Measurements from ENCODE around the gene KRTAP3-1.

KRTAP3-1 gene

DNA sequence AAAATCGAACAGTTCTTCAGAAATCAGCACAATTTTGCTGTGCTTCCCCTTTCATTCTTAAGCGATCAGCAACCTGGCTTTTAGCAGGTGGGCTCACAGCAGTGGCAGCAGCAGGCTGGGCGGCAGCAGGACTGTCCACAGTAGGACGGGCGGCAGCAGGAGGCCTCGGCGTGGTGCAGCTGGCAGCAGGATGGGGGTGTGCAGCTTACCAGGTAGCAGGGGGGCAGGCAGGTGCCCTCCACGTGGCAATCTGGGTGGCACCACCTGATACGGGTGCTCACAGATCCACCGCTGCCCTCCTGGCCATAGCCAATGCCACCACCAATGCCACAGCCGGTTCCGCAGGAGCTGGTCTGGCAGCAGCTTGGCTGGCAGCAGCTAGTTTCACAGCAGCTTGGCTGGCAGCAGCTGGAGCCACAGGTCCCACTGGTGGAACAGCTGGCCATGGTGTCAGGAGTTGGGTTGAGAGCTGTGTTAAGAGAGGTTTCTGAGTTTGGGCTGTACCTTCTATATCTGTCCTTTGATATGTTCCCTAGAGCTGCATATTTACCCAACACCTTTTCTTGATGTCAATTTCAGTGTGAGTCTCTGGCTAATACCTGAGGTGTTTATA is 20.8 kb upstream of the KRTAP3-1 start, which contains the start of gene KRTAP1-4:
TSS of gene KRTAP1-4 (minus strand) at position 563 of the 613 bp plus-strand sequence. CDS start at position 446, 117 bp downstream.
- Histone ChIP-seq H3K9me3 (no peaks in the 10 kb centered on the region), H3K27ac (no peak within 1 kb of the TSS), H3K36me3 (no peaks in the 10 kb centered on the region), H3K4me1 (no peaks in the 10 kb centered on the region), H3K4me3 (no peak within 1 kb of the TSS), H3K27me3 (peaks cover 0 to 9% of the 10 kb centered on the region in 2 donors)
- TF ChIP-seq, protein P1, sequence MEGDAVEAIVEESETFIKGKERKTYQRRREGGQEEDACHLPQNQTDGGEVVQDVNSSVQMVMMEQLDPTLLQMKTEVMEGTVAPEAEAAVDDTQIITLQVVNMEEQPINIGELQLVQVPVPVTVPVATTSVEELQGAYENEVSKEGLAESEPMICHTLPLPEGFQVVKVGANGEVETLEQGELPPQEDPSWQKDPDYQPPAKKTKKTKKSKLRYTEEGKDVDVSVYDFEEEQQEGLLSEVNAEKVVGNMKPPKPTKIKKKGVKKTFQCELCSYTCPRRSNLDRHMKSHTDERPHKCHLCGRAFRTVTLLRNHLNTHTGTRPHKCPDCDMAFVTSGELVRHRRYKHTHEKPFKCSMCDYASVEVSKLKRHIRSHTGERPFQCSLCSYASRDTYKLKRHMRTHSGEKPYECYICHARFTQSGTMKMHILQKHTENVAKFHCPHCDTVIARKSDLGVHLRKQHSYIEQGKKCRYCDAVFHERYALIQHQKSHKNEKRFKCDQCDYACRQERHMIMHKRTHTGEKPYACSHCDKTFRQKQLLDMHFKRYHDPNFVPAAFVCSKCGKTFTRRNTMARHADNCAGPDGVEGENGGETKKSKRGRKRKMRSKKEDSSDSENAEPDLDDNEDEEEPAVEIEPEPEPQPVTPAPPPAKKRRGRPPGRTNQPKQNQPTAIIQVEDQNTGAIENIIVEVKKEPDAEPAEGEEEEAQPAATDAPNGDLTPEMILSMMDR (IDR thresholded peaks at IDR 0.05): no peak
- intact Hi-C loops (cut with DNase I; ENCODE audit: low total_unique reads): no loop called here
- DNase-seq: no peak

DNA sequence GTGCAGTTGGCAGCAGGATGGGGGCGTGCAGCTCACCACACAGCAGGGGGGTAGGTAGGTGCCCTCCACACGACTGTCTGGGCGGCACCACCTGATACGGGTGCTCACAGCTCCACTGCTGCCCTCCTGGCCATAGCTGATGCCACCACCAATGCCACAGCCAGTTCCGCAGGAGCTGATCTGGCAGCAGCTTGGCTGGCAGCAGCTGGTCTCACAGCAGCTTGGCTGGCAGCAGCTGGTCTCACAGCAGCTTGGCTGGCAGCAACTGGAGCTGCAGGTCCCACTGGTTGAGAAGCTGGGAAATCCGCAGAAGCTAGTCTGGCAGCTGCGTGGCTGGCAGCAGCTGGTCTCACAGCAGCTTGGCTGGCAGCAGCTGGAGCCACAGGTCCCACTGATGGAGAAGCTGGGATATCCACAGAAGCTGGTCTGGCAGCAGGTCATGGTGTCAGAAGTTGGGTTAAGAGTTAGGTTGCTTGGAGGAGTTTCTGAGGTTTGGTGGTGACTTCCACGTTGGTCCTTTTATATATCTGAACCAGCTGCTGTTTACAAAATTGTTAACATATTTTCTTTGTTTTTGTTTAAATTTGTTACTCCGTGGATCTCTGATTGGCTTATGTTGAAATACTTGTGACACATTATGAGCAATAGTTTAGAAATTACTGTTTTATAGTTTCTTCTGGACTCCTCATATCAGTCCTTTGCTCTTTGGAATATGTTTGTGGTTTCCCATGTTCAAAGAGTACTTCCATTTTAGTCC is 18.0 kb upstream of the KRTAP3-1 start, which contains the start of gene KRTAP1-5:
TSS of gene KRTAP1-5 (minus strand) at position 494 of the 757 bp plus-strand sequence. CDS start at position 441, 53 bp downstream.
- TF ChIP-seq, protein P1 (IDR thresholded peaks at IDR 0.05): no peak
- no peak within 1 kb of the TSS for H3K27ac ChIP-seq
- H3K27me3 ChIP-seq: peaks cover 0 to 9% of the 10 kb centered on the region in 2 donors
- intact Hi-C loops (cut with DNase I; ENCODE audit: low total_unique reads): no loop called here
- DNase-seq: no peak
- H3K4me3 ChIP-seq: no peak within 1 kb of the TSS
- no peaks in the 10 kb centered on the region for H3K36me3 ChIP-seq
- no peaks in the 10 kb centered on the region for H3K4me1 ChIP-seq
- no peaks in the 10 kb centered on the region for H3K9me3 ChIP-seq

DNA sequence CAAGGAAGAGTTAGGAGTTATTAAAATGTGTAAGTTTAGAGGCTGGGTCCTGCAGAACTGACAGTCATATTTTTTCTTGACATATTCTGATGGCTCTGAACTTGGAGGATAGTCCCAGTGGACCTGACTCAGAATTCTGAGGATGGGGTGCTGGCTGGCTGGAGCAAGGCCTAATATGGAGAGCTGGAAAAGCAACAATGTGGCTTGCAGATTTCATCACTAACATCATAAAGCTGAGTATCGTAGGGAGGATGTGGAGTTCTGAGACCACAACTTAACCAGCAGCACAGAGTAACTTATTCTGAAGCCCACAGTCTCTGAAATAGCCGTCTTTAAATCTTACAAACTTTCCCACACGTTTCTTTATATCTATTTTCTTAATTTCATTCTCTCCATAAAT is 15.8 kb upstream of the KRTAP3-1 start:
- H3K36me3 ChIP-seq: no peaks in the 10 kb centered on the region
- intact Hi-C loops (cut with DNase I; ENCODE audit: low total_unique reads): no loop called here
- no peak overlapping the region for H3K4me3 ChIP-seq
- H3K9me3 ChIP-seq: no peaks in the 10 kb centered on the region
- no peak for DNase-seq
- TF ChIP-seq, protein P1 (IDR thresholded peaks at IDR 0.05): no peak
- peaks cover 0 to 2% of the 10 kb centered on the region in 2 donors for H3K27me3 ChIP-seq
- H3K4me1 ChIP-seq: no peaks in the 10 kb centered on the region
- H3K27ac ChIP-seq: no peak overlapping the region

DNA sequence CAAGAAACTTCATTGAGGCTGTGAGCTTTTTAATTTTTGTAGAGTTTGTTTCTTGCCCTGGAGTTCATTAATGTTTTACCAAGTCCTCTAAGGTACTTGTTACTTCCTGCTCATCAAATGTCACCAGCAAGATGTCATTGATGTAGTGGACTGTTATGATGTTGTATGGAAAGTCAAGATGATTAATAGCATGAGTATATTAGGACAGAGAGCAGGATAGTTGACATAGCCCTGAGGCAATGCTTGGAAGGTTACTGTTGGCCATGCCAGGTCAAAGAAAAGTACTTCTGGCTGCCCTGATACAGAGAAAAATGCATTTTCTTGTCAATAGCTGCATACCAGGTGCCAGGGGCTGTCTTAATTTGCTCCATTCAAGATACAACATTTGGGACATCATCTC is 11.4 kb upstream of the KRTAP3-1 start:
- Histone ChIP-seq H3K4me1 (no peaks in the 10 kb centered on the region), H3K27ac (no peak overlapping the region), H3K4me3 (no peak overlapping the region), H3K36me3 (no peaks in the 10 kb centered on the region), H3K9me3 (no peaks in the 10 kb centered on the region), H3K27me3 (no peaks in the 10 kb centered on the region)
- no peak for DNase-seq
- intact Hi-C loops (cut with DNase I; ENCODE audit: low total_unique reads): no loop called here
- TF ChIP-seq, protein P1 (IDR thresholded peaks at IDR 0.05): no peak

DNA sequence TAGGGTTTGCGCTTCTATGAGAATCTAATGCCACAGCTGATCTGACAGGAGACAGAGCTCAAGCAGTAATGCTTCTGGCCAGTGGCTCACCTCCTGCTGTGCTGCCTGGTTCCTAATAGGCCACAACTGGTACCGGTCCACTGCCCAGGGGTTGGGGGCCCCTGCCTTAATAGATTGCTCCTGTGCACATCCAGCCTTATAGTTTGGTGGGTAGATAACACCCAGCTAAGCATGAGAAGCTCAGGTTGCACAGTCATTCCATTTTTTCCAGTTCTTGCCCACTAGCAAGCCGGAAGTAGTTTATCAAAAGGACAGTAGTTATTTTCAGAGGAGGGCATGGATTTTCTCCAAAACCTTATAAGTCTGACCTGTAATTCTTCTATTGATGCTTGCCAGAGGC is 10.5 kb upstream of the KRTAP3-1 start:
- H3K27ac ChIP-seq: no peak overlapping the region

More for the DNA sequence above, 10.5 kb upstream of the KRTAP3-1 start:
- Histone ChIP-seq H3K4me3 (no peak overlapping the region), H3K9me3 (no peaks in the 10 kb centered on the region), H3K36me3 (no peaks in the 10 kb centered on the region), H3K4me1 (no peaks in the 10 kb centered on the region), H3K27me3 (no peaks in the 10 kb centered on the region)
- intact Hi-C loops (cut with DNase I; ENCODE audit: low total_unique reads): no loop called here
- TF ChIP-seq, protein P1 (IDR thresholded peaks at IDR 0.05): no peak
- no peak for DNase-seq

All from tibial artery (tissue), 4 donors.